ENCODE measurements around the gene DMBX1. TPM values are rescaled to one million over a fixed set of nuclear protein-coding genes. Genes with fewer than 3 reads are reported as not detected.
A peak's percentile ranks its signal among the peaks of the same experiment; 100 is the strongest.

Gene DMBX1
- total RNA-seq, 1 experiment from 2014 or later: not detected

DNA sequence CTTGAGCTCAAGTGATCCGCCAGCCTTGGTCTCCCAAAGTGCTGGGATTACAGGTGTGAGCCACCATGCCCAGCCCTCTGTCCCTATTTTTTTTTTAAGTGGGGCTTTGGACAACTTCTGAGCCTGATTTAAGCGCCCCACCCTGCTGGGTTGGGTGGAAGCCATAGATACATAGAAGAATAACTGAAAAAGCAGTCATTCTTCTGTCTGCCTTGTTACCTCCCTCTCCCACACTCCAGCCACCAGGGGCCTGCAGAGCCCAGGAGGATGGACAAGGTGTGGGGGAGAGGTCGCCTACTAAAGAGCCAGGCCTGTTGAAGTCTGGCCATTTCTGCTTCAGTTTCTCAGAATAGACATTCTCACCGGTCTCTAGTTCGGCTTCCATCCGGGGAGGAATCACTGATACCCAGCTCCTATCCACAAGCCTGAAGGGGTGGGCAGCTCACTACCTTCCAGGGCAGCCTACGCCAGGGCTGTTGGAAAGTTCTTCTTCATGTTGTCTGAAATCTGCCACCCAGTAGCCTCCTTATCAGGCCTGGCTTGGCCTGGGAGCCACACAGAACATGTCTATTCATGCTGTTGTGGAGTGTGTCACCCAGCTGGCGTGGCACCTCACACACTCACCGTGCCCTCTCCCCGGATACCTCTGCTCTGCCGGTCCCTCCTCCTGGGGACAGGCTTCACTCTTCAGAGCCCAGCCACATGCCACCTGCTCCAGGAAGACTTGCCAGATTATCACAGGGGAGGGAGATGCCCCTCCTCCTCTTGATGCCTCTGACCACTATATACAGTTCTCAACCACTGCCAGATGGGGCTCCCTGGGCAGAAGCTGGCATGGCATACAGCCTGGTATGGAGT is 34.1 kb downstream of the DMBX1 start:
- no peak for DNase-seq (ENCODE audit: low read depth)

DNA sequence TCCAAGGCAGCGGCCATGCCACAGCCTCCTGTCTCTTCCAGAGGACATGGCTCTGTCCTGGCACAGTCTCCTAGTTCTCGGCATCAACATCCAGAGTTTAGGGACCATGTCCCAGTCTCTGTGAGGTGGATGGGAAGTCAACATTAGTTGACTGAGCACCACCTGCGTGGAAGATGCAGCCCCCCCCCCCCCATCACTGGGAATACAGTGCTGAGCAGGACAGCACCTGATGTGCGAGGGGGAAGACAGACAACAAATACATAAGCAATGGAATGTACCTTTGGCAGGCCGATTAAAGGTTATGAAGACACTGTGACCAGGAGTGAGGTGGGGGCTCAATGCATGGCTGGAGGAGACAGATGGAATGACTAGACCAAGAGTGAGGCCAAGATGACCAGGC is 35.2 kb downstream of the DMBX1 start:
- DNase-seq (ENCODE audit: low read depth): no peak

DNA sequence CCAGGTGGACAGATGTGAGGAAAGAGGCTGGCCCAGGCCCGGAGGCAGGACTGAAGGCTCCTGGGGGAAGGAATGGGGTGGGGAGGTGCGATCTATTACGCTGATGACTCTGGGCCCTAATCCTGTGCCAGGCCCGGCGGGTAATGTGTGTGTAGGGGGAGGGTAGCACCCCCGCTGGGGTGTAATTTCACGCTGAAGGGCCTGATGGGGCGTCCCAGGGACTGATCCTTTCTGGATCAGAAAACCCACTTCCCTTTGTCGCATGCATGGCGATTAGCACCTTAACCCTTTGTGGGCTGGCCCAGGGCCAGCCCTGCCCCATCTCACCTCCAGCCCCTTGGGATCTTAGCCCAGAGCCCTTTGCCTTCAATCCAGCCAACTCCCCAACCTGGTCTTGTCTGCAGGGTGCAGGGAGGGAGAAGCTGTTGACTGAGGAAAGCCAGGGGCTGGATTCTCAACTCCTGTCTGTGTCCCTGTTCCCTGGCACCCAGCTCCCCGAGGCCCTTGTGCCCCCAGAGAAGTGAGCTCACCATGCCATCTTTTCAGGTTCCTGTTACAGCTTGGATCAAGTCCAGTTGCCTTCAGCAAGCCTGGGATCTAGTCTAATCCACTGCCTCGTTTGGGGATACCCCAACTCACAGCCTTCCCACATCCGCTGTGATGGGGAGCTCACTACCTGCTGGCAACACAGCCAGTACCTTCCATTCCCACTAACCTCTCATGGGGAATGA is 35.8 kb downstream of the DMBX1 start:
- no peak for DNase-seq (ENCODE audit: low read depth)

DNA sequence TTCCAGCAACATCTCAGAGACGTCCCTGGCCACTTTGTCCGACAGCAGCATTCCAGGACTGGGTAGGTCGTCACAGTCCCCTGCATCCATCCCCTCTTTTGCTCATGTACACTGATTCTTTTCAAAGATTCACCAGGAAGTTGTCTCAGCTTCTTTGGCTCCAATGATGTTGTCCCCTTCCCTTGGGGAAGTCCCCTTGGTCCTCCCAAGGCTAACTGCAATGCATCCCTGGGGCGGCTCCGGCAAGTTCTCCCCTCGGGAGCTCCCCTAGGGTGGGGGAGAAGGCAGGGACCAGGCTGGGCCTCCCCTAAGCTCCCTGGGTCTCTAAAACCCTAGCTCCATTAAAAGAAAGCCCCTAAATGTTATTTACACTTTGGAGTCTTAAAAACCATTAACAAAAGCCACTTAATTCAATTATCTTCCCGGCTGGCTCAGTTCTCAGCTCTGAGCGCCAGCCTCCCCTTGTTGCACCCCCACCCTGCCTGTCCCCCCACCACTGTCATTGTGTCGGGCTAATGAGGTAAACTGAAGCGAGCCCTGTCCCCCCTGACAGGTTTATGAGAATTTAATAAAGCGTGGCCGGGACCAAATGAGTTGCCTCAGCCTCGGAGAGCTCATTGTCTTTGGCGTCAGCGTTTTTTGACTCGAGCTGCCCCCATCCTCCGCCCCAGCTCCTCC is 36.5 kb downstream of the DMBX1 start:
- no peak for DNase-seq (ENCODE audit: low read depth)

DNA sequence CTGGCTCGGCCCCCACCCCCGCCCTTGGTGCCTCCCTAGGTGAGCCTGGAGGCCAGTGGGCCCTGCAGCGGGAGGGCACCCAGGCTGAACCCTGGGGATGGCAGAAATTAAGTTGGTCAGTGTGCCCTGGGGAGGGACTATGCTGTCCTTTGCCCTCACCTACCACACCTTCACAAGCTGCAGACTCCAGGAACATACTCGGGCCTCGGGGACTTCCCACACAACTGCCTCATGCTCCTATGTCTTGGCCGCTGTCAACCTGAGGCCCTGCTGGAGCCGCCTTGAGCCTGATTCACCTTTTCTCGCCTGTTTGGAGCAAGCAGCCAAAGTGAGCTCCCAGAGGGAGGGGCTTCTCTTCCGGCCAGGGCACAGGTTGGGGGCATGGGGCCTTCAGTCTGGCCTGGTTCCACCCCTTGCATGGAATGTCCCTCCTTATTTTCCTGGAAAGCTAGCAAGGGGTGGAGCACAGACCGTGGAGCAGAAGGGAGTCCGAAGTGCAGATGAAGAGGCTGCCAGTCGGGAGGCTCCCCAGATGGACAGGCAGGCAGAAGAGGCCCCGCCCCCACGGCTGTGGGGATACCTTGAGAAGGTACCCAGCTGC is 37.2 kb downstream of the DMBX1 start:
- no peak for DNase-seq (ENCODE audit: low read depth)

DNA sequence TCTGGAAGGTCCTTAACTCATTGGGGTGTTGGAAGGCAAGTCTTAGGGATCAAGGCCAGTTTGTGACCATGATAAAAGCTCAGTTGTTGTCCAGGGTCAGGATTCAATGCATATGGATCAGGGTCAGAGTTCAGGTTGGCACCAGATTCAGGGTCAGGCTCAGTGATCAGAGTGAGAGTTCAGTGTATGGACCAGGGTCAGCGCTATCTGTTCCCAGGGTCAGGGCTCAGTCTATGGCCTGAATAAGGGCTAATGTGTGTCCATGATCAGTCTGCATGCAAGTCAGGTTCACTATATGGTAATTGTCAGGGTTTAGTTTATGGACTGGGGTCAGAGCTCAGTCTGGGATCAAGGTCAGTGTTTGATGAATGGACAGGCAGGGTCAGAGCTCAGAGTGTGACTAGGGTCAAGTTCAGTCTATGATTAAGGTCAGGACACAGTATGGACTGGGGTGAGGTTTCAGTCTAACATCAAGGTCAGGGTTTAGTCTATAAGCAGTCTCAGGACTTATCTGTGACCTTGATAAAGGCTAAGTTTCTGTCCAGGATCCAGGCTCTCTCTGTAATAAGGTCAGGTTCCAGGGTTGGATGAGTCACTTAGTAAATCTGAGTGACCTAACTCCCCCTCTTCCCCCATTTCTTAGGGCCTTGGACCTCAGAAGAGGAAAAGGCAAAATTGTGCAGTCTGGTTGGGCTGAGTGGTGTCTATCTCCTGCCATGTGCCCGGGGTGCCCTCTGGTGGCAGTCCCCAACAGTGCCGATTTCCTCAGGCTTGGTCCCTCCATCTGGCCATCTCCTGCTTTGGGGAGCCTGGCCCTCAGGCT is 38.0 kb downstream of the DMBX1 start:
- peak; percentile 71 for DNase-seq (ENCODE audit: low read depth)

DNA sequence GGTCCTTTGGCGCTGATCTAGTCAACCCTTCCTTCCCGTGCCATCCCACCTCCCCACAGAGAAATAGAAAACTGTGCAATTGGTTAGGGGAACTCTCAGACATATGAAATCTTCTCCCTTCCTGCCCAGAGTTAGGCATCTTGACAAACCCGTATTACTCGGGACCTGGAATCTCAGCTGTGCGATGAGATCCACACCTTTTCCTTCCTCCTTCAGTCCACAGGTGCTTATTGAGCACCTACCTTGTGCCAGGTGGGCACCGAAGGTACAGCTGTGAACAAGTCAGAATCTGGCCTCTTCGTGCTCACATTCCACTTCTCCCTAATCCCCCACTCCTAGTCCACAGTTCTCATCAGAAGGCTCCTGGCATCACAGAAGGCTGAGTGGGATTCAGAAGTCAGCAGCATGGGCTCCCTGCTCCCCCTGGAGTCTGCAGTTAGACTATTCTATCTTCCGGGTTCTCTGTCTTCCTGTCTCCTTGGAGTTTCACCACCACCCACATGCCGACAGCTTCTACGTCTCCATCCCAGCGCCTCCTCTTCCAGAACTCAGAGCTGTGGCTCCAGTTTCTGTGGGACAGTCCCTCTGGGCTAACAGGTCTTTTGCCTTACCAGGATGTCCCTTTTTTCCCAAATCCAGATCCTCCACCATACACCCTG is 38.8 kb downstream of the DMBX1 start:
- peak; percentile 36 for DNase-seq (ENCODE audit: low read depth)

DNA sequence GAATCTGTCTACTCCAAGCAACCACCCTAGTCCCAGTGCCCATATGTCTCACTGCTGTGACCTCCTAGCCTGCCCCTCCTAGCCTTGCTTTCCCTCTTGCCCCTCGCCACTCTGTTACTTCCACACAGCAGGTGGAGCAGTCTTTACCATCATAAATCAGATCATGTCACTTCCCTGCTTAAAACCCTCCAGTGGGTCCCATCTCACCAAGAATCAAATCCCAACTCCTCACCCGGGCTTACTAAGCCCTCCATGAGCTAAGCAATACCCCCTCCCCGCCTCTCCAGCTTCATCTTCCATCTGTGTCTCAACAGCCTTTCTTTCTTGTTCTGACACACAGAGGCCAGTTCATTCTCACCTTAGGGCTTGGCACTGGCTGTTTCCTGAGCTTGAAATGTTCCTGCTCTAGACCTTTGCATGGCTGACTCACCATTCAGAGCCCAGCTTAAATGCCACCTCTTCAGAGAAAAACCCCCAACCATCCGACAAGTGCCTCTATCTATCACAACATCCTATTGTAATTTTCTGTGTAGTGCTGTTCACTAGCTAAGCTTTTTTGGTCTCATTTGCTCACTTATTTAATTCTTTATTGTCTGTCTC is 39.5 kb downstream of the DMBX1 start:
- DNase-seq (ENCODE audit: low read depth): peak; percentile 35

DNA sequence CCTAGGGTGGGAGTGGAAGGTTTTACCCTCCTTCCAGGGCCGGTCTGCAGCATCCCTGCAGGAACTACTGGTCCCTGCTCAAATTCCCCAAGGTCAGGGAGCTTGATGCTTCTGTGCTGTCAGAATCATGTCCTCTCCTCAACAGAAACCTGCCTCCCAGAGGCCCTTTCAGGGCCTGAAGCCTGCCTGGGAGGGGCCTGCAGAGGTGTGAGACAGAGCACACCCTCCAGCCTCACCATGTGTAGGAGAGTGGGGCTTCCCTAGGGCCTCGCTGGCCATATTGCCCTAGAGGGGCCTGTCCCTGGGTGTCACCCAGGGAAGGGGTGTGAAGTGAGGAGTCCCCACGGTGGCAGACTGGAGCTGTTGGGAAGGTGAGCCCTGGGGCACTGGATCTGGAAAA is 40.7 kb downstream of the DMBX1 start:
- no peak for DNase-seq (ENCODE audit: low read depth)

DNA sequence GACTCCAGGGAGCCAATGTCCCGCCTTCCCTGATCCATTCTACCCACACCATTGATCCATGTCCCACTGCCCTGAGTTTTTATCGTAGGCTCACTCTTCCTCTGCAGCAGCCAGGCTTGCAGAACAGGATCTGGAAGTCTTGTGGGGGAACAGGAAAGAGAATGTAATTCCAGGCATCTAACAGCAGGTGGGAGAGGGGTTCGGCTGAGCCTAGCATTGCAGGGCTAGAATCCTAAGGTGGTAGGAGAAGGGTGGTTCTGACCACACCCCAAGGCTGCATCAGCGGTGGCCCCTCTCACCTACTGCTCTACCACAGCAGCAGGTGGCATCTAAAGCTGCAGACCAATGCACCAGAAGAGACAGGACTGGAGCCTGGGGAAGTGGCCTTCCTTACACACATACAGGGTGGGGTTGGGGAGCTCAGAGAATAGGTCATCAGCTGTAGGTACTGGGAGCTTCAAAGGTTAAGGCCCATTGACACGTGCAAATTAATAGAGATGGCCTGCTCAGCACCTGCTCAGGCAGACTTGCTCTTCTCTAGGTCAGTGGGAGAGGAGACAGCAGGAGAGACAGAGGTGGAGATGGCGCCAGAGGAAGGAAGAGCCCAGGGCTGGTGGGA is 41.3 kb downstream of the DMBX1 start:
- DNase-seq (ENCODE audit: low read depth): no peak

DNA sequence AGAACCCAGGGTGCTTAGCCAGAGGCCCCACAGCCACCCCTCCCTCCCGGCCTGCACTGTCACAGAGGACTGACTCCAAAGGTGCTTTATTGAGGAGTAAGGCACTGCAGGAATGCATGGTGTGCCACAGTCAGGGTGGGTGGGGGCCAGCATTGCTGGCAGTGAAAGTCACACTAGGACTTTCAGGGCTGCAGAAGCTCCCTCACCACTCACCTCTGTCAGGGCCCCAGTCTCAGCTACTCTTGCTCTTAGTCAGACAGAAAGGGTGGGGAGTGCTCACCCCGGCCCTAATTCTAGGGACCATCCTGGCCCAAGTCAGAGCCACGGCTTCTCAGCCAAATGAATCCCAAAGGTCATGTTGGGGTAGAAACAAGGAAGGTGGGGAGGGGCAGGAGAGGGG is 42.5 kb downstream of the DMBX1 start:
- DNase-seq (ENCODE audit: low read depth): no peak

DNA sequence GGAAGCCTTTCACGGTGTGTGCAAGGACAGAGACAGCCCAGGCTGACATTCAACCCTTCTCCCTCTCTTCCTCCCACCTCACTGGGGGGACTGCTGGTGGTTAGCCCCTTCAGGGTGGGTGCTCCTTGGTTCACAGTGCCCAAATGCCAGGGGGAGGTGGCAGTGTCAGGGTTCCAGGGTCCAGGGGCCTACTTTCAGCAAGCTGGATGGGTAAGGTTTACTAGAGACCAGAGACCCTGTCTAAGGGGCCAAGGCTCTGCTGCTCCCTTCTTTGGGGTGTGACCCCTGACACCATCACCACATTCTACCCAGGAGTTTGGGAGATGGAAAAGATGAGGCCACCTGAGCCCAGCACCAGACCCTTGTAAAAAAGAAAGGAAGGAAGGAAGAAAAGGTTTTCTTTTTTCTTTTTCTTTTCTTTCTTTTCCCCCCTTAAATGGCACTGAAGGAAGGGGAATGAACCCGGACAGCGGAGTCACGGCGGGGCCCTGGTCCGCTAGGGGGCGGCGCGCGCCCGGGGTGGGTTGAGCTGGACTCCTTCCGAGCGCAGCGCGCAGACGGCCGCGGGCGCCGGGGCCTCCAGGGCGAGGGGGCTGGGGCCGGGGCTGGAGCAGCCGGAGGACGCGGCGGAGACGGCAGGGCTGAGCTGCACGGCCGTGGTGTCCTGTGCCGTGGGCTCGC is 43.0 kb downstream of the DMBX1 start:
- DNase-seq (ENCODE audit: low read depth): no peak

DNA sequence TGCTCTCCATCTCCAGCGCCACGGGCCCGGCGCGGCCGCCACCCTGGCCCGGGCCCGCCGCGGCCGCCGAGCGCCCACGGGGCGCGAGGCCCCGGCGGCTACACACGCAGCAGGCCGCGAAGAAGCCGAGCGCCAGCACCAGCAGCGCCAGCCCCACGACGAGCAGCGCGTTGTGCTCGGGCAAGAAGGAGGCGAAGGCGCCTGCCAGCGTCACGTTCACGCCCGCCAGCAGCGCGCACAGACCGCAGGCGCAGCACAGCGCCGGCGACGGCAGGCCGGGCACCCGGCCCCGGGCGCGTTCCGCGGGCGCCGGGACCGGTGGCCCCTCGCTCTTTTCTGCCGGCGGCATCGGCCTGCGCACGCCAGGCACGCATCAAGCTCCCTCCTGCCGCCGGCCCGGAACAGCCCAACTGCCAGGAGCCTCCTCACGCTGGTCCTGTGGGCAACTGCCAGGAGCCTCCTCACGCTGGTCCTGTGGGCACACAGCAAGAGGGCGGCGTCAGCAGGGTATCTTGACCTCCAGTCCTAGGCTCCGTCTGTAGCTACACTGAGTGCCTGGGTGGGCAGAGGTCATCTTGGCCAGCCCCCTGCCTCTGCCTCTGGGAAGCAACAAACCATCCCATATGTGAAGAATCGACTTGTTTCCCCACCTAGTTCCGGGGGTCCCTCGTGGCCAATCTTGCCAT is 43.7 kb downstream of the DMBX1 start:
- DNase-seq (ENCODE audit: low read depth): no peak

DNA sequence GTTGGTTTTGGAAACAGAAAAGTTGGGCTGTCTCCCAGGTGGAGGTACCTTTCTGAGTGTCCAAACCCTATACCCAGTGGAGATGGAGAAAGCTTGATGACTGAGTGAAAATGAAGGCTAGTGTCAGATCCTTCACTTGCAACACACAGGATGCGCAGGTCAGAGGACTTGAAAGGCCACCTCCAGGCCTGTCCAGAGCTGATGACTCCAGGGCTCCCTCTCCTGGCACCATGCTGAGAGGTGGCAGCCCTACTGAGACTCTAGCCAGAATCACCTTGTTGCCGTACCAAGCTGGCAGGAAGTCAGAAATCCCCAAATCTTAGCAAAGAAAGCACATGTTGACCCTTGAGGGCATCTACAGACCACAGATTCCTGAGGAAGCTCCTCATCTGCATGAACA is 45.4 kb downstream of the DMBX1 start:
- no peak for DNase-seq (ENCODE audit: low read depth)

DNA sequence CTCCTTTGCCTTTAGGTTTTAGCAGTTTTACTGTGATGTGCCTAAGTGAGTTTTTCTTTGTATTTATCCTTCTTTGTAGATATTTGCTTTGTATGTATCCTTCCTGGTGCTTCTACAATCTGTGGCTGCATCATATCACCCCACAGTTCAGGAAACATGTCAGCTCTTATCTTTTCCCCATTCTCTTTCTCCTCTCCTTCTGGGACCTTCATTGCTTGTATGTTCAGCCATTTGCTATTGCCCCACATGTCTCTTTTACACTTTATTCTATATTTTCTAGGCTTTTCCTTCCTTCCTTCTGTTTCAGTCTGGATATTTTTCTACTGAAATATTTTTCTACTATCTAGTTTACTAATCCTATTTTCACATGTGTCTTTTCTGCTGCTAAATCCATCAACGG is 46.9 kb downstream of the DMBX1 start:
- no peak for DNase-seq (ENCODE audit: low read depth)

DNA sequence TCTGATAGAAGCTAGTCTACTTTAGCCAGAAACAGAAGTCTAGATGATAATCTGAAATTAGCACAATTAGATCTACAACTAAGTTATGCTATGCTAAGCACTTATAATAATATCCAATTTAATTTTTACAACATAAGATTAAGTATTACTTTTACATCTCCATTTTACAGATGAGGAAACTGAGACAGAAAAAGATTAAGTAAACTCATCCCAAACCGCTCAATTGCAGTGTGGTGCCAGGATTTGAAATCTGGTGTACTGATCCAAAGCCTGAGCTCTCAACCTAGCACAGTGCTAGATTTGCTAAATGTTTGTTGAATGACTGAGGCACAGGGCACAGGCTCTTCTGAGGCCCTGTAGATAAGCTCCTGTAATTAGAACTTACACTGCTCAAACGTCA is 48.0 kb downstream of the DMBX1 start:
- DNase-seq (ENCODE audit: low read depth): no peak

DNA sequence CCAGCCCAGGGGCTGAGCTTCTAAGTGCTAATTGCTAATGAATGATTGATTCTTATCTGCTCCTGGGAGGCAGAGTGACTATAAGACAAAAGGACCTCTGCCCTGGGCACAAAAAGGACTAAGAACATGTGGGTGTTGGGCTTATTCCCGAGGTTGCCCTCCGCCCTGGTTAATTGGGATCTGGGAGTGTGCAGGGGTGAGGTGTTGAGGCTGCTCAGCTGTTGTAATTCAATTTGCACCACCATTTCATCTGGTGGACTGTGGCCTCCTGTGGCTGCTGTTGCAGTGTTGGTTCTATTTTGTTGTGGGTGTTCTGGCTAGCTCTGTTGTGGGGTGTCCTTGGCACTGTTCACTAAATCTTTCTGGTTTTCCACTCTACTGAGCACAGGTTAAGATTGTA is 48.5 kb downstream of the DMBX1 start:
- DNase-seq (ENCODE audit: low read depth): no peak

Measured in HT1080 (cell line).